MM.1S (cell line): ENCODE results near the gene FBXL13.

Source experiments
- DNase-seq: peaks from one replicate; pipeline ENCODE4 v3.0.0-alpha.2; 2015
- H2AFZ ChIP-seq: fragments of 300-600 bp; sonication (generic); 2 replicates; pipeline ENCODE4 v1.6.0; 2016; ENCODE audit warnings: antibody characterized with exemption, low read length
- H3F3A ChIP-seq: fragments of 300-600 bp; sonication (generic); 2 replicates; pipeline ENCODE4 v1.6.1; 2016; ENCODE audit warnings: mild to moderate bottlenecking, antibody characterized with exemption, low read length, moderate library complexity, mixed read lengths; ENCODE audit not compliant: insufficient read depth
- H3K27ac ChIP-seq: fragments of 300-600 bp; sonication (generic); 2 replicates; pipeline ENCODE4 v1.5.1; 2016; ENCODE audit warnings: mild to moderate bottlenecking, low read length
- H3K27me3 ChIP-seq: fragments of 300-600 bp; sonication (generic); replicated peaks from 2 replicates; pipeline ENCODE4 v1.6.0; 2016; ENCODE audit warnings: low read length; ENCODE audit not compliant: insufficient read depth
- H3K36me3 ChIP-seq: fragments of 300-600 bp; sonication (generic); replicated peaks from 2 replicates; pipeline ENCODE4 v1.6.1; 2016; ENCODE audit warnings: mild to moderate bottlenecking, low read length, mixed read lengths; ENCODE audit not compliant: insufficient read depth
- H3K4me1 ChIP-seq: fragments of 300-600 bp; sonication (generic); 2 replicates; pipeline ENCODE4 v1.6.1; 2016; ENCODE audit warnings: low read length, mixed read lengths
- H3K4me2 ChIP-seq: fragments of 300-600 bp; sonication (generic); 2 replicates; pipeline ENCODE4 v1.6.0; 2016; ENCODE audit warnings: low read depth, low read length
- H3K4me3 ChIP-seq: fragments of 300-600 bp; sonication (generic); 2 replicates; pipeline ENCODE4 v1.5.1; 2016; ENCODE audit warnings: low read length, mixed read lengths
- H3K79me2 ChIP-seq: fragments of 300-600 bp; sonication (generic); 2 replicates; pipeline ENCODE4 v1.6.1; 2016; ENCODE audit warnings: mixed run types, low read length, mixed read lengths
- H3K9ac ChIP-seq: fragments of 300-600 bp; sonication (generic); 2 replicates; pipeline ENCODE4 v1.6.1; 2016; ENCODE audit warnings: low read length, mixed read lengths
- H3K9me2 ChIP-seq: fragments of 300-600 bp; sonication (generic); replicated peaks from 2 replicates; pipeline ENCODE4 v1.6.1; 2016; ENCODE audit warnings: mild to moderate bottlenecking, low read length, mixed read lengths; ENCODE audit not compliant: insufficient read depth
- H3K9me3 ChIP-seq: fragments of 300-600 bp; sonication (generic); replicated peaks from 2 replicates; pipeline ENCODE4 v1.6.1; 2016; ENCODE audit warnings: mild to moderate bottlenecking, low read length, mixed read lengths; ENCODE audit not compliant: insufficient read depth
- H4K20me1 ChIP-seq: fragments of 300-600 bp; sonication (generic); 2 replicates; pipeline ENCODE4 v1.6.1; 2016; ENCODE audit warnings: mild to moderate bottlenecking, low read length, moderate library complexity, mixed read lengths; ENCODE audit not compliant: insufficient read depth
- CTCF ChIP-seq: fragments of 300-600 bp; sonication (generic); IDR thresholded peaks from 2 replicates; pipeline ENCODE4 v1.5.1; 2016; ENCODE audit warnings: antibody characterized with exemption, low read length, mixed read lengths
- EZH2 ChIP-seq: fragments of 300-600 bp; sonication (generic); optimal IDR thresholded peaks from 2 replicates; pipeline ENCODE3; 2017; ENCODE audit warnings: low read depth, mild to moderate bottlenecking, antibody characterized with exemption, low read length, mixed read lengths
- EZH2phosphoT487 ChIP-seq: fragments of 300-600 bp; sonication (generic); IDR thresholded peaks from 2 replicates; pipeline ENCODE4 v1.6.1; 2018; ENCODE audit warnings: antibody characterized with exemption, low read length

The FBXL13 gene

GRCh38 chr7:102849079-102849478, 225.5 kb downstream of the FBXL13 start:
- DNase-seq, result no peak
- H3F3A ChIP-seq, result no peaks in the 10 kb centered on the region
- no peak overlapping the region for H3K27ac ChIP-seq
- no peaks in the 10 kb centered on the region for H3K36me3 ChIP-seq
- no peaks in the 10 kb centered on the region for H3K27me3 ChIP-seq
- H3K9me3 ChIP-seq, result no peaks in the 10 kb centered on the region
- H3K4me2 ChIP-seq, result no peak overlapping the region
- no peak overlapping the region for H3K9ac ChIP-seq
- no peaks in the 10 kb centered on the region for H3K4me1 ChIP-seq
- no peaks in the 10 kb centered on the region for H3K79me2 ChIP-seq
- no peaks in the 10 kb centered on the region for H3K9me2 ChIP-seq
- no peaks in the 10 kb centered on the region for H4K20me1 ChIP-seq
- no peak overlapping the region for H3K4me3 ChIP-seq
- TF ChIP-seq EZH2phosphoT487, result no peak
- TF ChIP-seq EZH2, result no peak
- no peak for TF ChIP-seq CTCF
- no peak overlapping the region for H2AFZ ChIP-seq

- no peaks in the 10 kb centered on the region for H3K27me3 ChIP-seq
- no peak overlapping the region for H2AFZ ChIP-seq
- TF ChIP-seq EZH2 (no peak), EZH2phosphoT487 (no peak), CTCF (no peak)
- no peaks in the 10 kb centered on the region for H3K4me1 ChIP-seq
- no peaks in the 10 kb centered on the region for H3K9me3 ChIP-seq
- H3K4me2 ChIP-seq, result no peak overlapping the region
- H3K9me2 ChIP-seq, result no peaks in the 10 kb centered on the region
- no peaks in the 10 kb centered on the region for H3F3A ChIP-seq
- no peaks in the 10 kb centered on the region for H3K36me3 ChIP-seq
- no peak overlapping the region for H3K27ac ChIP-seq
- H3K9ac ChIP-seq, result no peak overlapping the region
- DNase-seq, result no peak
- H3K4me3 ChIP-seq, result no peak overlapping the region
- H3K79me2 ChIP-seq, result no peaks in the 10 kb centered on the region
- no peaks in the 10 kb centered on the region for H4K20me1 ChIP-seq
Observed at GRCh38 chr7:102845346-102845745, 229.2 kb downstream of the FBXL13 start.

- Histone ChIP-seq H4K20me1 (no peaks in the 10 kb centered on the region), H3K9me2 (no peaks in the 10 kb centered on the region), H3K27me3 (no peaks in the 10 kb centered on the region), H3K4me1 (no peaks in the 10 kb centered on the region), H3K27ac (no peak overlapping the region), H3F3A (no peaks in the 10 kb centered on the region), H2AFZ (no peak overlapping the region), H3K4me2 (no peak overlapping the region), H3K79me2 (no peaks in the 10 kb centered on the region), H3K9me3 (no peaks in the 10 kb centered on the region), H3K36me3 (no peaks in the 10 kb centered on the region), H3K4me3 (no peak overlapping the region), H3K9ac (no peak overlapping the region)
- DNase-seq, result no peak
- no peak for TF ChIP-seq EZH2
- no peak for TF ChIP-seq CTCF
- TF ChIP-seq EZH2phosphoT487, result no peak
Observed at GRCh38 chr7:102843850-102844249, 230.7 kb downstream of the FBXL13 start.

GRCh38 chr7:102842284-102842683, 232.3 kb downstream of the FBXL13 start:
- Histone ChIP-seq H4K20me1 (no peaks in the 10 kb centered on the region), H3K4me2 (no peak overlapping the region), H3K36me3 (no peaks in the 10 kb centered on the region), H3K4me1 (no peaks in the 10 kb centered on the region), H3K9me2 (no peaks in the 10 kb centered on the region), H3K79me2 (no peaks in the 10 kb centered on the region), H3K9me3 (no peaks in the 10 kb centered on the region), H3K27ac (no peak overlapping the region), H3K27me3 (no peaks in the 10 kb centered on the region), H3K4me3 (no peak overlapping the region), H3F3A (no peaks in the 10 kb centered on the region), H3K9ac (no peak overlapping the region), H2AFZ (no peak overlapping the region)
- DNase-seq, result no peak
- TF ChIP-seq EZH2phosphoT487 (no peak), EZH2 (no peak), CTCF (no peak)
